A549 (cell line): Measurements from ENCODE around the gene DDO.

Experiments used
- CBX8 ChIP-seq: fragments of 200-600 bp; sonication (generic); IDR thresholded peaks from 2 replicates; pipeline ENCODE4 v1.6.1; 2016
- CHD2 ChIP-seq: fragments of 150-350 bp; IDR thresholded peaks from 2 replicates; pipeline ENCODE4 v1.6.1; 2014; ENCODE audit warnings: low read length; ENCODE audit not compliant: partially characterized antibody
- CTCF ChIP-seq: fragments of >200 bp; sonication (Bioruptor Twin); formaldehyde crosslinking; IDR thresholded peaks from 3 replicates; pipeline ENCODE4 v1.5.1; 2016
- HDAC2 ChIP-seq: fragments of 200-600 bp; sonication (generic); IDR thresholded peaks from 2 replicates; pipeline ENCODE4 v1.6.1; 2016
- MAFK ChIP-seq: fragments of 450-650 bp; IDR thresholded peaks from 2 replicates; pipeline ENCODE4 v1.6.1; 2014; ENCODE audit not compliant: partially characterized antibody
- MAX ChIP-seq: IDR thresholded peaks from 2 replicates; pipeline ENCODE4 v1.6.1; 2012
- PBX3 ChIP-seq: IDR thresholded peaks from 2 replicates; pipeline ENCODE4 v1.6.1; 2012
- RFX5 ChIP-seq: fragments of 450-650 bp; IDR thresholded peaks from 2 replicates; pipeline ENCODE4 v1.7.1; 2014; ENCODE audit warnings: antibody characterized with exemption, mild to moderate bottlenecking, moderate library complexity
- TP53 ChIP-seq: fragments of 250-450 bp; sonication (Bioruptor Pico); IDR thresholded peaks from 2 replicates; pipeline ENCODE4 v1.5.0; 2021; ENCODE audit warnings: mild to moderate bottlenecking, moderate library complexity
- USF2 ChIP-seq: fragments of 450-650 bp; IDR thresholded peaks from 2 replicates; pipeline ENCODE4 v1.6.1; 2014; ENCODE audit warnings: antibody characterized with exemption

- TF ChIP-seq PBX3 (no peak), CTCF (no peak), MAX (no peak), USF2 (no peak), RFX5 (no peak), MAFK (no peak), CHD2 (no peak), CBX8 (no peak), HDAC2 (no peak), TP53 (no peak)
These were observed 32.4 kb upstream of the DDO start for GRCh38 chr6:110447761-110448160.
